NCI-H526 (cell line): Measurements from ENCODE around the gene RCN2.
"Not testable (repeated sequence)": the region's sequence is repeated elsewhere in the genome, so short reads cannot be mapped to it uniquely, and the experiment has no call there.

ENCODE experiments used
- DNase-seq, 2 experiments: peaks; one replicate each; lab custom pipeline; 2025; lab: John Stamatoyannopoulos, UW

The RCN2 gene

GRCh38 chr15:76932135-76932966, 802 bp downstream of the RCN2 start:
- DNase-seq, result peak in 1 of 2 experiments; percentile 38

GRCh38 chr15:76935620-76936019, 4.1 kb downstream of the RCN2 start:
- DNase-seq, result peak in 1 of 2 experiments; percentile 8

GRCh38 chr15:76936671-76937070, 5.1 kb downstream of the RCN2 start:
- DNase-seq, result no peak

GRCh38 chr15:76938752-76939151, 7.2 kb downstream of the RCN2 start:
- no peak for DNase-seq

GRCh38 chr15:76939715-76940114, 8.2 kb downstream of the RCN2 start:
- no peak for DNase-seq

GRCh38 chr15:76941636-76942035, 10.1 kb downstream of the RCN2 start:
- DNase-seq, result no peak

- DNase-seq, result no peak
Observed at GRCh38 chr15:76942331-76942730, 10.8 kb downstream of the RCN2 start.

GRCh38 chr15:76945494-76946093, 14.0 kb downstream of the RCN2 start:
- DNase-seq, result no peak

GRCh38 chr15:76947454-76947853, 15.9 kb downstream of the RCN2 start:
- no peak for DNase-seq

- DNase-seq, result no peak
Observed at GRCh38 chr15:76951220-76951619, 19.7 kb downstream of the RCN2 start.

GRCh38 chr15:76953913-76954312, 22.4 kb downstream of the RCN2 start:
- peak; percentile 52 to 70 for DNase-seq

GRCh38 chr15:76954744-76955143, 23.2 kb downstream of the RCN2 start:
- DNase-seq, result no peak

- peak in 1 of 2 experiments; percentile 7 for DNase-seq
Observed at GRCh38 chr15:76961268-76962011, 29.9 kb downstream of the RCN2 start.

GRCh38 chr15:76962337-76963013, 30.9 kb downstream of the RCN2 start:
- no peak for DNase-seq

- DNase-seq, result no peak
Observed at GRCh38 chr15:76963596-76963995, 32.0 kb downstream of the RCN2 start.

- no peak for DNase-seq
Observed at GRCh38 chr15:76964157-76964556, 32.6 kb downstream of the RCN2 start.

- not testable (repeated sequence) for DNase-seq
Observed at GRCh38 chr15:76966051-76966450, 34.5 kb downstream of the RCN2 start.

GRCh38 chr15:76967067-76967466, 35.5 kb downstream of the RCN2 start:
- no peak for DNase-seq

GRCh38 chr15:76968306-76968705, 36.8 kb downstream of the RCN2 start:
- no peak for DNase-seq

- no peak for DNase-seq
Observed at GRCh38 chr15:76972389-76973361, 41.1 kb downstream of the RCN2 start.

GRCh38 chr15:76973362-76973743, 41.8 kb downstream of the RCN2 start:
- DNase-seq, result peak; percentile 20 to 62
